ENCODE data around the gene EFCAB5.
A peak's percentile ranks its signal among the peaks of the same experiment; 100 is the strongest.
"Not testable (repeated sequence)": the region's sequence is repeated elsewhere in the genome, so short reads cannot be mapped to it uniquely, and the experiment has no call there.

EFCAB5 gene

DNA sequence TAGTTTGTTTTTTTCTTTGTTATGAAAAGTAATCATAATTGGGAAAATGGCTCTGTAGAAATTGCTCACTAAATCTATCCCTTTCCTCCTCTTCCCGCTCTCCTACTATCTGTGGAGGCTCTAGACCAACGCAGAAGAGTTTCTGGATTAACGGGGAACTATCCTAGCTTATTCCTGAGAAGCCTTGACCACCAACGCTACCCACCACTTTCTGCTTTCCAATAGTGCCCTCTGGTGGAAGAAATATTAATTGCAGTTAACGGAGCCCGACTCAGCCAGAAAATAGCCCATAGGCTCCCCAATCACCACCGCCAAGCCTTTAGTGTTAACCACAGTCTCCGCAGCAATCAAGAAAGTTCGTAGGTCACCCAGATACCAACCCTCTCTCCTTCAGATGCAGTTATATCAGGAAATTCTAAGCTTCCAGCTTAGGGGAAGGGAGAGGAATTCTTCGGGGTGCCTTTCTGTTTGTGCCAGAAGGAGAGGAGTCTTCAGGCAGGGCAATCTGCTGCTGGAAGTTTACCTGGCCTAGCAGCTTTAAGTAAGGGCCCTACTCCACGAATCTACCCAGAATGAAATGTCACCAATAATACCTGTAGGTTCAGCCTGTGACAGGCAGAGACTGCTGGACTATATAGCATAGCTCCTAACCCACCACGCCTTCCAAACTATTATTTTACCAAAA, 152.2 kb downstream of the EFCAB5 start:
- DNase-seq: peak in 37 of 58 donors; percentile 0 to 67 (median 14)

DNA sequence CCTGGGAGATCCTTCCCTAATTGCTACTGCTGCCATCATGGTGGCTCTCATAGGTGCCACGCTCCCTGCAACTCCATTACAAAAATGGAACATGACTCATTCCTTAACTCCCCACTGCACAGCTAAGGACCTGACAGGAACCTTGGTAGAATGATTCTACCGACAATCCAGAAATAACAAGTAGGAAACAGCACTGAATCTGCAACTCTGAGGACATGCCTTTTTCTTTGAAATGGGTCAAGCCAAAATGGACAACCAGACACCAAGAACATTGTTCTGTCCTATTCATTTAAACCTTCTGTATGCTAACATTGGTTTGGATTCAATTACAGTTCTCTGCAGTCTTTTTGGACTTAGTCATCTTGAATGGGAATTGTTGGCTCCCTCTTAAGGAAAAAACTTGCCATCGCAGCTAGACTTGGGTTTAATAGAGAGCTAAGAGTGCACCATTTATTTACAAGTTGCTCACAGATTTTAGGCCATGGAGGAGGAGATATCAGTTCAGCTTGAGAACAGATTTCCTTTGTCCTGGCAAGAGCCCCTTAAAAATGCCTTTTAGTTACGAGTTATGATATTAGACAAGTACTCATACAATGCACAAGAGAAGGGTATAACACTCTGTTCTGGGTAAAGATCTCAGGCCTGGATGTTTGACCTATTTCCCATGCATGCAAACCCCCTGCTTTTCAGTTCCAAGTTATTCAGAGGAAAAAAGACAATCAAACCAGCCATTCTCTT, 154.2 kb downstream of the EFCAB5 start:
- DNase-seq: peak in 1 of 58 donors; percentile 20

DNA sequence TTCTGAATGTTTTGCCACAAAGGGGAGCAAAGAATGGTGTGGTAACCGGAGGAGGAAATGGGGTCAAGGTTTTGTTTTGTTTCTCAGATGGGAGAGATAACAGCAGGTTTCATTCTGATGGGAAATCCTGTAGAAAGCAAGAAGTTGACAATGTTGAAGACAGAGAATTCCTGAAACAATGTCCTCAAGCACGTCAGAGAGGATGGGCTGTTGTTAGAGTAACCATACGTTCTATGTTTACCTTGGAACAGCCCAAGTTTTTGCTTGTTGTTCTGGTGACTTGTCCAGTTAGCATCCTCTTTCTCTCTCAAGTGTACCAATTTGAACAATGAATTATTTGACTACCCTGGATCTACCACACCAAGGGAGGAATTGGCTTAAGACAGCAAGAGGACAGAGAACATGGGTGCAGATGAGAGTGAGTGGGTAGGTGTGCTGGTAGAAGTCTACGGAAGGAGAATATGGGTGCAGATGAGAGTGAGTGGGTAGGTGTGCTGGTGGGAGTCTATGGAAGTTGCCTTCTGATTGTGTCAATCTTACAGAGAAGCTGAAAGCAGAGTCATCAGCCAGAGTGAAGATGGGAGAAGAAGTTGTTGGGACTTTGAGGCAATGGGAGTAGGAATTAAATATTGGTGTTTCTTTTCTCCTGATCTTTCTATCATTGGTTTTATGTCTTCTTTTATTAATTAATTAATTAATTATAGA, 160.4 kb downstream of the EFCAB5 start:
- no peak for DNase-seq

DNA sequence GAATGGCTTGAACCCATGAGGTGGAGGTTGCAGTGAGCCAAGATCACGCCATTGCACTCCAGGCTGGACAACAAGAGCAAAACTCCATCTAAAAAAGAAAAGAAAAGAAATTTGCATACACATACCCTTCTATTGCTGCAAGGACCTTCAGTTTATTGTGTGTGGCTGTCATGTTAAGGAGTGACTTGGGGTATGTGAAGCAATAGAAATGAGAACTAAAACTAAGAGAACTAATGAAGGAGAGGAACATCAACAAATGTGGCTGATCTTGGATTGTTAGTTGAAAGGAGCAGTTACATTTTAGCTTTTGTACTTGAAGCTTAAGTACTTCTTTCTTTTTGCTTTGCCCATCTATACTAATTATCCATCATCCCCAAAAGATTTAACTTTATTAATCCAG, 162.5 kb downstream of the EFCAB5 start:
- no peak for DNase-seq

DNA sequence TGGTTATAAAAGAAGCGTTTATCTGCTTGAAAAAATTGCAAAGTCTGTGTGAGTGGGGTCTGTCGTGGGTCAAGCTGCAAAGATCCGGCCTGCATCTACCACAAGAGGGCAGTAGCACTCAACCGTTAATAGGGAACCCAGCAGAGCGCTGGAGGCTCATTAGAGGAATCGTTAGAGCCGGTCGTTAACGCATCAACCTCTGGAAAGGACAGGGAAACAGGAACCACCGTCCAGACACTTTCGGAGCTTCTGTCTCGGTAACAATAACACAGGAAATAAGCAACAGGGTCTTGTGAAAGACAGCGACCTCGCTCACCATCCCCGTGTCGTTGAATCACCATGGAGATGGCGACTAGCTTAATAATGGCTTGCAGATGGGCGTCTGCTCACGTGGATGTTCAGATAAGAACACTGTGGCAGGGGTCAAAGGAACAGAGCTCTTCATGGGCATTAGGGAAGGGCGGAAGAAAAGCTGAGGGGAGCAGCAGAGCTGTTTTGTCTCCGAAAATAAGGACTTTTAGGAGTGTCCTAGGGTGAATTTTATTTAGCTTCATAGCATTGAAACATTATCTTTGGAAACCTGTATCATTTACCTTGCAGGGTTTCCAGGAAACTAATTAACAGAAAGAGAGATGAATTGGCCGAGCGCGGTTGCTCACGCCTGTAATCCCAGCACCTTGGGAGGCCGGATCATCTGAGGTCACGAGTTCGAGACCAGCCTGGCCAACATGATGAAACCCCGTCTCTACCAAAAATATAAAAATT, 163.3 kb downstream of the EFCAB5 start:
- DNase-seq: peak in 56 of 58 donors; percentile 9 to 84 (median 52)

DNA sequence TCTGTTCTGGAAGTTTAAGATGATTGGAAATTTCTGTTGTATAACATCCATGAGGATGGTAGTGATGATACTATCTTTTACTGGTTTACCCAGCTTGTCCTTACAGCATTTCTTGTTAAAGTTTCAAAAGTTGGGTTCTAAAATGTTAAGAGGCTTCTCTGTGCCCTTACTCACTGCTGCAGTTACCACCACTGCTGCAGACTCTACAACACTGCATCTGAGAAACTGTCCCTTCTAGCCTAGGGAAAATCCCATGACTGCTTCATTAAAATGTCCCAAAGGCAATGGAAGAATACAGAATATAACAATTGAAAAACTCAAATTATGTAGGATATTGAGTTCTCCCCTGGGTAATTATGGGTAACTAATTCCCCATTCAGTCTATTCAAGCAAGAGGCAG, 171.4 kb downstream of the EFCAB5 start:
- DNase-seq: no peak

DNA sequence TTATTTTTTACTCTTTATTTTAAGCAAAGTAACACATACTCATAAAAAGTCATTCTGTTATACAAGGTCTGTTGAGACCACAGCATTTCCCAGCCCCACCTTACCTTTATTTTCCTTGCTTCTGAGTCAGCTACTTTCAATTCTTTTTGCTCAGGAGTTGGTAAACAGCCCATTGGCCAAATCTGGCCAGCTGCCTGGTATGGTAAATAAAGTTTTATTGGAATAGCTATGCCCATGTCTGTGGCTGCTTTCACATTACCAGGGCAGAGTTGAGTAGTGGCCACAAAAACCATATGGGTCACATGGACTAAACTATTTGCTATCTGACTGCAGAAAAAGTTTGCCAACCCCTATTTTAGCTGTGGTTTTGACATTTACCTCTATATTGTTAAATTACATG, 171.8 kb downstream of the EFCAB5 start:
- DNase-seq: no peak

DNA sequence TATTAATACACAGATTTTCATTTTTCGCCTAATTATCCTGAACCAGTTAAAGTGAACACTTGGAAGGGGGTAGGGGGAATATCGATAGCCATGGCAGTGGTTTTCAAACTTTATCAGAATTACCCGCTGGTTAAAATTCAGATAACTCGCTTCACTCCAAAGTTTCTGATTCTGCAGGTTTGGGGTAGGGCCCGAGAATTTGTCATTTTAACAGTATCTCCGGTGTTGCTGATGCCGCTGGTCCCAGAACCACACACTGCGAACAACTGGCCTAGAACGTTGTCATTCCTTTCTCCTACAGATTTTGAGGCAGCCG, 174.9 kb downstream of the EFCAB5 start:
- no peak for DNase-seq

DNA sequence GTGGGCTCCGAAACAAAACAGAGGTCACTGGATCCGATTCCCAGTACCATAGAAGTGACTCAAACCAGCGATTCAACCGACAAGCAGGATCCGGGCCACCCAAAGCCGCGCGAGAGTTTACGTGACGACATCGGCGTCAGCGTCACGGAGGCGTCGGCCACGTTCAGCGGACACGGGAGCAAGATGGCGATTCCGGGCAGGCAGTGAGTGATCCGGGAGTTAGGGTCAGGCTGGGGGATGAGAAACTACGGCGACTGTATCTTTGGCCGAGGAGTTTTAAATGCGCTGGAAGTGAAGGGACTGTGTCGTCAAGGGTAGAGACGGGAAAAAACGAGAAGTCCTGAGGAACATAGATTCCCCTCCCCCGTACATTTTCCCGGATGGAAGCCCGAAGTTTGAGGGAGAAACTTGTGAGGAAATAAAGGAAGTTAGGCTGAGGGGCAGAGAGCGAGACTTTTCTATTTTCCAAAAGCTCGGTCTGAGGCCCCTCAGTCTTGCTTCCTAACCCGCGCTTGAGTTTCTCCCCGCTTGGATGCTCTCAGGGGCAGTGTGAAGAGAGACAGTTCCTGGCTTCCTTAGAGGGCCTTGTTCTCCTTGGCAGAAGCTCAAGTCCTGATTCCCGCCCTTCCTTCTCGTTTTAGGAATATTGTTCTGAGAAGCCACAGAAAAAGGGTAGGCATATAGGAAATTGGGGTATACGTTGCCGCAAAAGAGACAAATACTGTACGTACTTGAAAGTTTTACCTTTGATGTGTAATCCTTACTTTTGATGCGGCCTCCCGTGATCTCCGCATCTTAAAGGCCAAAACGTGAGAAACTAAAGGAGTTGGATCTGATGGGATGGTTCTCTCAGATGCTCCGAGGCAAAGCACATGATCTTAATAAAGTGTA, 175.5 kb downstream of the EFCAB5 start, which contains the start of gene NSRP1:
TSS of gene NSRP1 (plus strand) at position 156 of the 891 bp plus-strand sequence. CDS start at position 184, 28 bp downstream.
- DNase-seq: peak; percentile 25 to 95 (median 85)

DNA sequence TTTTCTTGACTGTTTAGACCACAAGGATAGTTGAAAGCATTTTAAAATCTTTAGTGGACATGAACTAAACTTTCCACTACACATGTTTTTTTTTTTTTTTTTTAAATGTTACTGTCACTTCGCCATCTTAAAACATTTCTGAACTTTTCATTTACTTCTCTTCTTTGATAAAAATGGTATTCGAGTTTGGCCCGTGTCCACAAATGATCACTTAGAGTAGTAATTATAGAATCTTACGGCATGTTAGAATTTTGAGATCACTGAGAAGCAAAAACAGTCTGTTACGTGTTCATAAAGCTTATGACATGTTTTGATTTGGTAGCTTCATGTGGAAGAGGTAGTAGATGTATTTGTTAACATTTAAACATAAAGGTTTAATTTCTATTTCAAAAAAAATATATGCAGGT, 176.2 kb downstream of the EFCAB5 start:
- no peak for DNase-seq

DNA sequence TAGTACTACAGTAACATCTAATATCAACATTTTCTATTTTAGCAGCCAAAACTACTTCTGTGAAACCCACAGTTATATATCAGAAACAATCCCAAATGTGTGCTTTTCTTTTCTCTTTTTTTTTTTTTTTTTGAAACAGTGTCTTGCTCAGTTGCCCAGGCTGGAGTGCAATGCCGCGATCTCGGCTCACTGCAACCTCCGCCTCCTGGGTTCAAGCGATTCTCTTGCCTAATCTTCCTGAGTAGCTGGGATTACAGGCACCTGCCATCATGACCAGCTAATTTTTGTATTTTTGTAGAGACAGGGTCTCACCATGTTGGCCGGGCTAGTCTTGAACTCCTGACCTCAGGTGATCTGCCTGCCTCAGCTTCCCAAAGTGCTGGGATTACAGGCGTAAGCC, 177.2 kb downstream of the EFCAB5 start:
- DNase-seq: not testable (repeated sequence)

DNA sequence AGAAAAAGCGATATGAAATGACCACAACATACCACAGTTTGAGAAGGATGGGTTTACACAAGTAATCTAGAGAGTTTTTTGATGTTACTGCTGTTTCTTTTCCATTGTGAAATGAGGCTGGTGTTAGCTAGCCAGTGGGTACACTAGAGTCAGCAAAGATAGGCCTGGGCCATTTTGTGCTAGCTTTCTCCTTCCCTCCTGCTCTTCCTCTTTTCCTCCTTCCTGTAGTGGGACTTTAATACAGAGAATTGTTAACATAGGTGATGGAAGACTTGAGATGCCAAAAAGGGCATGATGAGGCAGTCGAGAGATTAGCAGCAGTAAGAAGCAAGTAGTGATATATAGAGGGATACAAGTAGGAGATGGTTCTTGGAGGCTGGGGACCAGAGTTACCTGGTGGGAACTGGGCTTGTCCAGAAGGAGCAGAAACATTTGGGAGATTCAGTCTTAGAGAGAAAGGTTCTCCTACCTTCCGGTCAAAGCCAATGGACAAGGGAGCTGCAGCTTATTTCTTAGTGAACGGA, 182.9 kb downstream of the EFCAB5 start:
- no peak for DNase-seq

DNA sequence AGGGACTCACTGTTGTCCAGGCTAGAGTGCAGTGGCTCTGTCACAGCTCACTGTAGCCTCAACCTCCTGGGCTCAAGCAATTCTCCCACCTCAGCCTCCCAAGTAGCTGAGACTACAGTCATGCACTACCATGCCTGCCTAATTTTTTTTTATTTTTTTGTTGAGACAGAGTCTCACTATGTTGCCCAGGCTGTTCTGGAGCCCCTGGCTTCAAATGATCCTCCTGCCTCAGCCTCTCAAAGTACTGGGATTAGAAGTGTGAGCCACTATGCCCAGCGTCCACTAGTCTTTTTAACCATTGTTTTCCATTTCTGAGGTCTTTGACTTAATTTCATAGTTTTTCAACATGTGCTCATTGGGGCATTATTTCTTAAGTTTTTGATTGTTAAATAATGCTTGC, 188.7 kb downstream of the EFCAB5 start:
- no peak for DNase-seq

DNA sequence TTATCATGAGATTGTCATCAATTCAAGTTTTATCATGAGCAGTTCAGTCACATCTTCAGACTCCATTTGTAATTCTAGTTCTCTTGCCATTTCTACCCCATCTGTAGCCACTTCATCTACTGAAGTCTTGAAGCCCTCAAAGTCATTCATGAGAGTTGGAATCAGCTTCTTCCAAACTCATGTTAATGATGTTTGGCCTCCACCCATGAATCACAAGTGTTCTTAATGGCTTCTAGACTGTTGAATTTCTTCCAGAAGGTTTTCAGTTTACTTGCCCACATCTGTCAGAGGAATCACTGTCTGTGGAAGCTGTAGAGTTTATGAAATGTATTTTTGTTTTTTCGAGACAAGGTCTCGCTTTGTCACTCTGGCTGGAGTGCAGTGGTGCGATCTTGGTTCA, 191.2 kb downstream of the EFCAB5 start:
- DNase-seq: no peak

DNA sequence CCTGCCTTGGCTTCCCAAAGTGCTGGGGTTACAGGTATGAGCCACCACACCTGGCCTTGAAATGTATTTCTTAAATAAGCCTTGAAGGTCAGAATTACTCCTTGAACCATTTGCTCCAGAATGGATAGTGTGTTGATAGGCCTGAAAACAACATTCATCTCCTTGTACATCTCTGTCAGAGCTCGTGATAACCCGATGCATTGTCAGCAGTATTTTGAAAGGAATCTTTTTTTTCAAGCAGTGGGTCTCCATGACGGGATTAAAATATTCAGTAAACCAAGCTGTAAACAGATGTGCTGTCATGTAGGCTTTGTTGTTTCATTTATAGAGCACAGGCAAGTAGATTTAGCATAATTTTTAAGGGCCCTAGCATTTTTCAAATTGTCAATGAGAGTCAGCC, 191.8 kb downstream of the EFCAB5 start:
- DNase-seq: no peak

DNA sequence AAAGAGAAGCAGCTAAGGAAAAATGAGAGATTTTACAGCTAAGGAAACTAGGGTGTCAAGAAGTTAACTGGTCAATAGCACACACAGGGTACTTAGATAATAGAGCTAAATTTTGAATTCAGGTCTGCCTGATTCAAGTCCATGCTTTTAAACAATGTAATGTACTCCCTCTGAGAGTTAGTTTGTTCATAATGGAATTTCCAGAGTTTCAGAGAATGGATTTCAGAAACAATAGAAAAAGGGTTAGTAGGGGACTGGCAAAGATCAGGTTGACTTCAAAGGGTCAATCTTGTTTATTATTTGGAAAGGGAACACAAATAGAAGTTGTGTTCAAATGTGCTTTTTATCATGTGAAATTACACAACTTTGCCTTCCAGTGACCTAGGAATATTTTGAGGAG, 193.1 kb downstream of the EFCAB5 start:
- DNase-seq: no peak

DNA sequence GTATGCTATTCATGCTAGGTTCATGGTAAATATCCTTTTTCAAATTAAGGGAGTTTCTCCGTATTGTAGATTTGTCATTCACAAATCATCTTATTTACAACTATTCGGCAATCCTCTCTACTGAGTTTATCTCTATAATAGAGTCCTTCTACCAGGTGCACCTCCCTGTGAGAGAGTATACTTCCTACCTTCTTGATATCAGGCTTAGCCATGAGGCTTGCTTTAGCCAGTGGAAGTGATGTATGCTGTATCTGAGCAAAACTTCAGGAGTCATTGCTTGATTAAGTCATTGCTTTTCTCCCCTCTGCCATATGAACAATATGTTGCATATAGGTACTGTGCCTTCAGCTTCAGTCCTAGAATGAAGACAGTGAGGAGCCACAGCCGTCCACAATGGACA, 195.7 kb downstream of the EFCAB5 start:
- no peak for DNase-seq

DNA sequence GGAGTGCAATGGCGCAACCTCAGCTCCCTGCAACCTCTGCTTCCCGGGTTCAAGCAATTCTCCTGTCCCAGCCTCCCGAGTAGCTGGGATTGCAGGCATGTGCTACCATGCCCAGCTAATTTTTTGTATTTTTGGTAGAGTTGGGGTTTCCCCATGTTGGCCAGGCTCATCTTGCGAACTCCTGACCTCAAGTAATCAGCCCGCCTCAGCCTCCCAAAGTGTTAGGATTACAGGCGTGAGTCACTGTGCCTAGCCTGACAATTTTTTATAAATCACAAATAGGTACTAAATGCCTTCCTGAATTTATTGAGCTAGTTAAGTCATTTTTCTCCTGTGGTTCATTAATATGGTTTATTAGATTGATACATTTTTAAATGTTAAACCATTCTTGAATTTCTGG, 206.4 kb downstream of the EFCAB5 start:
- DNase-seq: not testable (repeated sequence)

DNA sequence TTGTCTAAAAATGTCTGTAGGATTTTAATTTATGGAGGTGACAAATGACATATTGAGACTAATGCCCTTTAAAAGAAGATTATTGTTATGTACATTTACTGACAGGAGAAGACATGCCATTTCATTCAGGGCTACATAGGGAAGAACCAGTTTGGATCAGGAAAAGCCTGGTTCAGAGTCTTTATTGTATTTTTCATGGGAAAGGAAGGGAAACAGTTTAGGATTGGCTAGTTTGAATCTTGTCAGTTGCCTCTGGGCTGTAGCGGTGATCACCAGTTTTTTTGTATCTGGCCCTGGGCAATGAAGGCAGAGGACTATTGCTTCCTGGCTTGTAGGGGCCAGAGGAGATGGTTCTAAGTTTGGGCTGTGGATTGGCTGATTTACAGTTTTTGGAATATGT, 206.9 kb downstream of the EFCAB5 start:
- DNase-seq: no peak

DNA sequence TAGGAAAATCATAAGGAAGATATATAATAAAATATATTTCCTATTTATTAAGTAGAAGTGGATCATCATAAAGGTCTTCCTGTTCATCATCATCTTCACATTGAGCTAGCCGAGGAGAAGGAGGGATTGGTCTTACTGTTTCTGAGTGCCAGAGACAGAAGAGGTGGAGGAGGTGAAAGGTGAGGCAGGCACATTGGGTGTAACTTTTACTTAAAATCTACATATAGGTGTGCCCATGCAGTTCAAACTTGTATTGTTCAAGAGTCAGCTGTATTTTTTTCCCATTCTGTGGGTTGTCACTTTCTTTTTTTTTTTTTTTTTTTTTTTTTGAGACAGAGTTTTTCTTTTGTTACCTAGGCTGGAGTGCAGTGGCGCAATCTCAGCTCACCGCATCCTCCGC, 210.0 kb downstream of the EFCAB5 start:
- DNase-seq: no peak
